ENCODE data around the gene ALKBH3.

DNA sequence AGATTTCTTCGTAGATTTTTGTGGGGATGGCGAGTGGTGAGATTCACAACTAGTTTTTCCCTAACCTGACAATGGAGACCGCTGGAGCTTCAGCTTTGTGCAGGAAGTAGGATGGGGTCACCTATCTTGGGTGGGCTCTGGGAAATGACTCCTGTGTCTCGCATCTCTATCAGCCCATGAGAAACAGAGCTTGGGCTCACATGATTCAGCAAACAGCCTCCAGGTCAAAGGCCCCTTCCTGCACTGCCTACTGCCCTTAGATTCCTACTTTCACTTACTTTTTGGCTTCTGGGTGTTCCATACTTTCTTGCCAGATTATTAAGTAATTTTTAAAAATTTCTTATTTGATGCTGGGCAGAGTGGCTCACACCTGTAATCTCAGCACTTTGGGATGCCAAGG lies 88.1 kb downstream of the ALKBH3 start:
- TF ChIP-seq YY1 (IDR thresholded peaks at IDR 0.05; ENCODE audit: insufficient read depth, insufficient read length) (no peak), ZNF274 (IDR thresholded peaks at IDR 0.05; ENCODE audit: low read depth, low read length) (no peak), SUZ12 (IDR thresholded peaks at IDR 0.05; ENCODE audit: extremely low read depth, insufficient read depth, insufficient read length) (no peak)

All from NT2/D1 (cell line).